BE2C (cell line): ENCODE measurements around the gene SLC36A1. TPM values are rescaled to one million over a fixed set of nuclear protein-coding genes. Genes with fewer than 3 reads are reported as not detected.
A peak's percentile ranks its signal among the peaks of the same experiment; 100 is the strongest.

Source experiments
- DNase-seq: peaks from one replicate; pipeline ENCODE4 v3.0.0-alpha.2; 2020
- H3K27me3 ChIP-seq: fragments of 250-450 bp; sonication (Bioruptor Pico); 2 replicates; pipeline ENCODE4 v1.5.1; 2020; ENCODE audit warnings: mild to moderate bottlenecking
- H3K36me3 ChIP-seq: fragments of 250-450 bp; sonication (Bioruptor Pico); 2 replicates; pipeline ENCODE4 v1.5.1; 2020; ENCODE audit warnings: mild to moderate bottlenecking
- H3K4me1 ChIP-seq: fragments of 250-450 bp; sonication (Bioruptor Pico); 2 replicates; pipeline ENCODE4 v1.5.1; 2020
- H3K4me3 ChIP-seq: 2 replicates; pipeline ENCODE4 v1.5.1; 2011; ENCODE audit warnings: low read depth, low read length
- H3K9me3 ChIP-seq: fragments of 250-450 bp; sonication (Bioruptor Pico); 2 replicates; pipeline ENCODE4 v1.5.1; 2020
- CTCF ChIP-seq: IDR thresholded peaks from 2 replicates; pipeline ENCODE4 v1.5.1; 2012; ENCODE audit warnings: mild to moderate bottlenecking, low read depth, low read length
- polyA plus RNA-seq: library from polyadenylated mRNA; unstranded; fragments of >200 nt; gene quantifications from one replicate; pipeline ENCODE4 v1.2.1, GENCODE V29; 2012; ENCODE audit warnings: low read depth, missing spikeins; ENCODE audit not compliant: insufficient read length, insufficient read depth

The SLC36A1 gene
- polyA plus RNA-seq, result 9.6 TPM

- H3K4me3 ChIP-seq, result peak within 1 kb of the TSS; percentile 88
Observed at GRCh38 chr5:151447174-151448037, at the start of gene SLC36A1. SLC36A1 (plus strand) TSS chr5:151447603; CDS start chr5:151458793, 11,190 bp downstream.

GRCh38 chr5:151405334-151406160, 41.9 kb upstream of the SLC36A1 start:
- Histone ChIP-seq H3K4me1 (no peaks in the 10 kb centered on the region), H3K36me3 (no peaks in the 10 kb centered on the region), H3K27me3 (no peaks in the 10 kb centered on the region), H3K9me3 (no peaks in the 10 kb centered on the region), H3K4me3 (no peak overlapping the region)
- no peak for DNase-seq
- TF ChIP-seq CTCF, result no peak

More at GRCh38 chr5:151447174-151448037, at the start of gene SLC36A1:
- peak; percentile 94 for TF ChIP-seq CTCF
- Histone ChIP-seq H3K9me3 (no peaks in the 10 kb centered on the region), H3K36me3 (no peaks in the 10 kb centered on the region), H3K4me1 (no peaks in the 10 kb centered on the region; the same call in 1 of the 2 replicates), H3K27me3 (no peaks in the 10 kb centered on the region; the same call in none of the 2 replicates)
- peak; percentile 96 for DNase-seq

- Histone ChIP-seq H3K27me3 (no peaks in the 10 kb centered on the region), H3K4me1 (no peaks in the 10 kb centered on the region), H3K36me3 (no peaks in the 10 kb centered on the region), H3K4me3 (no peak overlapping the region), H3K9me3 (no peaks in the 10 kb centered on the region)
- no peak for DNase-seq
- TF ChIP-seq CTCF, result peak; percentile 66
Observed at GRCh38 chr5:151406322-151406947, 41.0 kb upstream of the SLC36A1 start.

GRCh38 chr5:151408591-151409230, 38.7 kb upstream of the SLC36A1 start:
- H3K36me3 ChIP-seq, result no peaks in the 10 kb centered on the region
- no peak for TF ChIP-seq CTCF
- H3K27me3 ChIP-seq, result no peaks in the 10 kb centered on the region; the same call in none of the 2 replicates
- no peaks in the 10 kb centered on the region for H3K4me1 ChIP-seq
- H3K9me3 ChIP-seq, result no peaks in the 10 kb centered on the region
- H3K4me3 ChIP-seq, result no peak overlapping the region
- no peak for DNase-seq

GRCh38 chr5:151413800-151414199, 33.6 kb upstream of the SLC36A1 start:
- no peak for TF ChIP-seq CTCF
- H3K4me3 ChIP-seq, result no peak overlapping the region
- no peaks in the 10 kb centered on the region for H3K4me1 ChIP-seq
- H3K9me3 ChIP-seq, result no peaks in the 10 kb centered on the region
- DNase-seq, result no peak
- H3K36me3 ChIP-seq, result no peaks in the 10 kb centered on the region
- no peaks in the 10 kb centered on the region; the same call in none of the 2 replicates for H3K27me3 ChIP-seq
